SK-N-MC (cell line): ENCODE measurements around the gene FBH1.
"Not testable (repeated sequence)": the region's sequence is repeated elsewhere in the genome, so short reads cannot be mapped to it uniquely, and the experiment has no call there.

Source experiments
- EZH2 ChIP-seq: fragments of 200-600 bp; sonication (generic); IDR thresholded peaks from one replicate; pipeline ENCODE4 v1.6.1; 2017; ENCODE audit warnings: antibody characterized with exemption
- FOXP2 ChIP-seq: optimal IDR thresholded peaks from 2 replicates; pipeline ENCODE3; 2011; ENCODE audit warnings: mild to moderate bottlenecking, moderate library complexity; ENCODE audit not compliant: insufficient read depth; ENCODE audit errors: extremely low read length, control extremely low read depth
- POLR2AphosphoS5 ChIP-seq: IDR thresholded peaks from 2 replicates; pipeline ENCODE4 v1.6.1; 2012; ENCODE audit warnings: mild to moderate bottlenecking, low read depth, low read length, borderline replicate concordance

DNA sequence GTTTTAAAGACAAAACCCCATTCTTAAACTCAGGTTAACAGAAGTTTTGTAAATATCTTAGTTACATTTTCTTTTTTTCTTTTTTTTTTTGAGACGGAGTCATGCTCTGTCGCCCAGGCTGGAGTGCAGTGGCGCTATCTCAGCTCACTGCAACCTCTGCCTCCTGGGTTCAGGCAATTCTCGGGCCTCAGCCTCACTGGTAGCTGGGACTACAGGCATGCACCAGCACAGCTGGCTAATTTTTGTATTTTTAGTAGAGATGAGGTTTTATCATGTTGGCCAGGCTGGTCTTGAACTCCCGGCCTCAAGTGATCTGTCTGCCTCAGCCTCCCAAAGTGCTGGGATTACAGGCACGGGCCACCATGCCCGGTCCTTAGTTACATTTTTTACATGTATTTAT, 13.0 kb upstream of the FBH1 start:
- TF ChIP-seq EZH2, POLR2AphosphoS5, FOXP2: not testable (repeated sequence)
